Keratinocyte (primary cell): ENCODE measurements around the gene MAP1LC3B2. TPM values are rescaled to one million over a fixed set of nuclear protein-coding genes. Genes with fewer than 3 reads are reported as not detected.

Experiments used
- DNase-seq: peaks from one replicate; pipeline ENCODE4 v3.0.0-alpha.2; 2011; ENCODE audit warnings: low read depth, missing footprints, low spot score
- FAIRE-seq: peaks from 2 replicates; lab custom pipeline; 2011; peaks lifted over from hg19 to GRCh38; lab: Jason Lieb, UNC
- H2AFZ ChIP-seq: 2 replicates; pipeline ENCODE4 v1.6.0; 2012; ENCODE audit warnings: low read length, control low read depth, inconsistent platforms; ENCODE audit not compliant: control insufficient read depth
- H3K27ac ChIP-seq: 2 replicates; pipeline ENCODE4 v1.5.1; 2011; ENCODE audit warnings: low read length; ENCODE audit not compliant: control insufficient read depth, insufficient read depth
- H3K27me3 ChIP-seq: 3 replicates; pipeline ENCODE4 v1.6.0; 2011; ENCODE audit warnings: low read length; ENCODE audit not compliant: control insufficient read depth, insufficient read depth; ENCODE audit errors: extremely low read depth
- H3K36me3 ChIP-seq, 2 experiments: 2 replicates in 1 of 2; 3 replicates in 1 of 2; pipeline ENCODE4 v1.5.1; 2011; ENCODE audit warnings: low read length in 2 of 2, mild to moderate bottlenecking in 1 of 2; ENCODE audit not compliant: control insufficient read depth in 2 of 2, insufficient read depth in 2 of 2; ENCODE audit errors: extremely low read depth in 1 of 2
- H3K4me1 ChIP-seq: 3 replicates; pipeline ENCODE4 v1.5.1; 2011; ENCODE audit warnings: low read length; ENCODE audit not compliant: control insufficient read depth, insufficient read depth; ENCODE audit errors: extremely low read depth
- H3K4me2 ChIP-seq: 3 replicates; pipeline ENCODE4 v1.6.0; 2011; ENCODE audit warnings: low read depth, low read length; ENCODE audit not compliant: control insufficient read depth, insufficient read depth; ENCODE audit errors: extremely low read depth
- H3K4me3 ChIP-seq, 3 experiments: fragments of 200-600 bp in 1 of 3; sonication (generic) in 1 of 3; 2 replicates in 2 of 3; 3 replicates in 1 of 3; pipeline ENCODE4 v1.5.1; 2011 to 2016; ENCODE audit warnings: low read length in 3 of 3, mild to moderate bottlenecking in 3 of 3, control low read depth in 2 of 3, inconsistent platforms in 1 of 3, low read depth in 1 of 3, mixed read lengths in 1 of 3, mixed run types in 1 of 3, moderate library complexity in 1 of 3; ENCODE audit not compliant: control insufficient read depth in 2 of 3, insufficient read depth in 2 of 3; ENCODE audit errors: extremely low read depth in 1 of 3
- H3K79me2 ChIP-seq: 2 replicates; pipeline ENCODE4 v1.6.0; 2012; ENCODE audit warnings: low read length; ENCODE audit not compliant: control insufficient read depth, insufficient read depth
- H3K9ac ChIP-seq: 3 replicates; pipeline ENCODE4 v1.6.0; 2011; ENCODE audit warnings: low read length; ENCODE audit not compliant: control insufficient read depth, insufficient read depth; ENCODE audit errors: extremely low read depth
- H3K9me1 ChIP-seq: 3 replicates; pipeline ENCODE4 v1.6.0; 2011; ENCODE audit warnings: low read length; ENCODE audit not compliant: control insufficient read depth, insufficient read depth; ENCODE audit errors: extremely low read depth
- H3K9me3 ChIP-seq: 2 replicates; pipeline ENCODE4 v1.5.1; 2012; ENCODE audit warnings: low read depth, low read length; ENCODE audit not compliant: control insufficient read depth
- H4K20me1 ChIP-seq: 3 replicates; pipeline ENCODE4 v1.6.0; 2011; ENCODE audit warnings: low read length; ENCODE audit not compliant: control insufficient read depth, insufficient read depth; ENCODE audit errors: extremely low read depth
- CTCF ChIP-seq, 3 experiments: IDR thresholded peaks in 1 of 3; conservative IDR thresholded peaks in 1 of 3; optimal IDR thresholded peaks in 1 of 3; 2 replicates in 2 of 3; 3 replicates in 1 of 3; pipeline versions ENCODE3 to v1.5.1; 2011; ENCODE audit warnings: low read length in 3 of 3, mild to moderate bottlenecking in 3 of 3, moderate library complexity in 2 of 3, control low read depth in 1 of 3, inconsistent platforms in 1 of 3; ENCODE audit not compliant: insufficient read depth in 2 of 3; ENCODE audit errors: extremely low read depth in 1 of 3
- EZH2 ChIP-seq: IDR thresholded peaks from one replicate; pipeline ENCODE4 v1.6.1; 2012; ENCODE audit warnings: inconsistent platforms, mild to moderate bottlenecking, low read length, moderate library complexity
- dilution Hi-C: fragments of 300-500 bp; cut with MboI; formaldehyde crosslinking; loops from one replicate; pipeline ENCODE4 v1.7.0; 2020; ENCODE audit warnings: low sequenced_read_pairs; ENCODE audit not compliant: extremely low pct_ligation_motif_present
- polyA plus RNA-seq, 5 experiments: library from polyadenylated mRNA; depleted of rRNA in 3 of 5; stranded (reverse) in 3 of 5; stranded (forward) in 1 of 5; unstranded in 1 of 5; fragments of >200 nt; gene quantifications; 1 replicate in 1 of 5; 2 replicates in 3 of 5; 3 replicates in 1 of 5; pipeline versions ENCODE4 v1.2.1 to v1.2.3, GENCODE V29; 2011 to 2012; ENCODE audit warnings: missing spikeins in 2 of 5, low read depth in 1 of 5, low replicate concordance in 1 of 5

The MAP1LC3B2 gene
- polyA plus RNA-seq, 1 donor (not counting 4 experiments of a cell fraction or from before 2014, with no cell fraction given) = 6.0 TPM

- no peak overlapping the region for H3K27ac ChIP-seq
- DNase-seq = no peak
- no peaks in the 10 kb centered on the region for H4K20me1 ChIP-seq
- no peaks in the 10 kb centered on the region for H3K79me2 ChIP-seq
- FAIRE-seq = no peak
- no peaks in the 10 kb centered on the region for H3K36me3 ChIP-seq
- H3K4me2 ChIP-seq = no peak overlapping the region
- no peak overlapping the region for H3K9ac ChIP-seq
- no peak overlapping the region for H3K4me3 ChIP-seq
- H3K9me1 ChIP-seq = no peaks in the 10 kb centered on the region
- H3K9me3 ChIP-seq = no peaks in the 10 kb centered on the region
- H2AFZ ChIP-seq = no peak overlapping the region
- dilution Hi-C loops = no loop called here
- peaks cover 3% of the 10 kb centered on the region for H3K27me3 ChIP-seq
- no peaks in the 10 kb centered on the region for H3K4me1 ChIP-seq
- no peak for TF ChIP-seq CTCF (optimal IDR thresholded peaks at IDR 0.05 in 1 of 3, IDR thresholded peaks at IDR 0.05 in 1 of 3, conservative IDR thresholded peaks at IDR 0.05 in 1 of 3; ENCODE audit: extremely low read depth in 1 of 3, insufficient read depth in 2 of 3, low read length in 3 of 3)
- TF ChIP-seq EZH2 = no peak
These were observed 54.1 kb downstream of the MAP1LC3B2 start for GRCh38 chr12:116613256-116613655.

GRCh38 chr12:116614194-116614915 is 55.2 kb downstream of the MAP1LC3B2 start:
- Histone ChIP-seq H3K27me3 (peaks cover 3% of the 10 kb centered on the region), H3K9me1 (no peaks in the 10 kb centered on the region), H3K36me3 (no peaks in the 10 kb centered on the region), H3K9me3 (no peaks in the 10 kb centered on the region), H3K4me2 (no peak overlapping the region), H3K79me2 (no peaks in the 10 kb centered on the region), H3K4me1 (no peaks in the 10 kb centered on the region), H3K27ac (no peak overlapping the region), H3K9ac (no peak overlapping the region), H2AFZ (no peak overlapping the region), H4K20me1 (no peaks in the 10 kb centered on the region), H3K4me3 (no peak overlapping the region)
- FAIRE-seq (no peak), DNase-seq (no peak)
- dilution Hi-C loops = no loop called here
- TF ChIP-seq CTCF (optimal IDR thresholded peaks at IDR 0.05 in 1 of 3, IDR thresholded peaks at IDR 0.05 in 1 of 3, conservative IDR thresholded peaks at IDR 0.05 in 1 of 3; ENCODE audit: extremely low read depth in 1 of 3, insufficient read depth in 2 of 3, low read length in 3 of 3) = no peak
- TF ChIP-seq EZH2 = no peak
